Measurements from ENCODE around the gene C2orf15.

DNA sequence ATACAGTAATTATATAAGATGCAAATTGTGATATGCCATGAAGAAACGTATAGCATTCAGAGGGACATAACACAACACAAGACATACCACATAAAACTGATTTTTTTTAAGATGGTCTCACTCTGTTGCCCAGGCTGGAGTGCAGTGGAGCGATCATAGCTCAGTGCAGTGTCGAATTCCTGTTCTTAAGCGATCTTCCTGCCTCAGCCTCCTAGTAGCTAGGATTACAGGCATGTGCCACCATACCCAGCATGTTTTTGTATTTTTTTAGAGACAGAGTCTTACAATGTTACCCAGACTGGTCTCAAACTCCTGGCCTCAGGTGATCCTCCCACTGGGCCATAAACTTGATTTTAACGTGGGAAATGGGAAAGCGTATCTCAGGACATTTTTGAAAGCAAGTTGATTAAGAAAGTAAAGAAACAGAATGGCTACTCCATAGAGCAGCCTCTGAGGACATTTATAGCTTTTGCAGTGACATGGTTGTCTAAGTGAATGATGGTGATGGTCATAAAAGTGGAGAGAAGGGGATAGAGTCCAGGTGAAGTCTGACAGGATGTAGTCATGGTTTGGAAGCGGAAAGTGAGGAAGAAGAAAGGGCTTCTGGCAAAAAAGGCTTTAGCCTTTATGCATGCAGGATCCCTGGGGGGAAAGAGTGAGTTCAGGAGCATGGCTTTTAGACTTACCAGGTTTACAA, 10.8 kb downstream of the C2orf15 start:
- no peak for TF ChIP-seq POLR2A (IDR thresholded peaks at IDR 0.05)
- TF ChIP-seq CTCF (IDR thresholded peaks at IDR 0.05), result no peak
